Stimulated activated CD8-positive, alpha-beta memory T cell treated with anti-CD3 and anti-CD28 coated beads, Interleukin-12 subunit alpha, Interleukin-12 subunit beta, amount 100 ng/mL, for 24 hours (primary cell): ENCODE data around the gene ACADM.
"Not testable (repeated sequence)": the region's sequence is repeated elsewhere in the genome, so short reads cannot be mapped to it uniquely, and the experiment has no call there.

Experiments
- DNase-seq: peaks from one replicate; pipeline ENCODE4 v3.0.0-alpha.2; 2020; ENCODE audit errors: extremely low read depth

Gene ACADM

DNA sequence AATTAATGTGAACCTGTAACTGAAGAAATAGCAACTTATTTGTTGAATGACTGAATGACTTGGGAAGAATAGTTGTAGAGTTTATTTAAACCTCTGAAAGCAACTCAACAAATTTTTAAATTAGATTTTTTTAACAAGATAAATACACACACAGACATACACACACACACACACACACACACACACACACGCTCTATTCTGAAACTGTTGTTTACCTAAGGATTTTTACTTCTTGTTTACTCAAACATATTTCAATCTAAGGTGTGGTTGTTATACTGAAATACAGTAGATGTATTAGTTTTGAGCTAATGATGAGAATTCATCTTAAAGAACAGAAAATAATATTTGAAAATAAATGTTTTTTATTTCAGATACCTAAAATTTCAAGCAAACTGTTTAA lies 11.5 kb downstream of the ACADM start:
- no peak for DNase-seq

DNA sequence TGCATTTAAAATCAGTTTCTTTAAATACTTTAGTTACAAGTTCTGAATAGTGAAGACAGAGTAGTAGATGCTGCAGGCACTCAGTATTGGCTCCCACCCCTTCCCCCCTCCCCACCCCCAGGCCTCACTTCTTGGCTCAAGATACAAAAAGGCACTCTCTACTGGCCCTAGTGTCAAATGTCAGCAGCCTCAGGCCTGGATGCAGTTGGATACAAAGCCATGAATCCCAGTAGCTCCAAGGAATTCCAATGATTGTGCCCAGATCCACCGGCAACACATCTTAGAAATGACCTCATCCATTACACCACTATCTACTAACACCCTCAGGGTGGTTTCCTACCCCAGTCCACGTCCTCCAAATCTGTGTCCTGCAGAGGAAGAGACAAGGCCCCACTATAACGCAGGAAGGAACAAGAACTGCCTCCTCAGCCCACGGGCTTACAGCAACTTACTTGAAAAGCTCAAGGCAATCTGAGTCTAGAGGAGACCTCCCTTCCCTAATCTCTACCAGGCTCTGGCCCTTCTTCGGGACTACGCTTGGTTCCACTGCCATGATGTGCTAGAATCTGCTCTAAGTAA lies 17.6 kb downstream of the ACADM start:
- no peak for DNase-seq

DNA sequence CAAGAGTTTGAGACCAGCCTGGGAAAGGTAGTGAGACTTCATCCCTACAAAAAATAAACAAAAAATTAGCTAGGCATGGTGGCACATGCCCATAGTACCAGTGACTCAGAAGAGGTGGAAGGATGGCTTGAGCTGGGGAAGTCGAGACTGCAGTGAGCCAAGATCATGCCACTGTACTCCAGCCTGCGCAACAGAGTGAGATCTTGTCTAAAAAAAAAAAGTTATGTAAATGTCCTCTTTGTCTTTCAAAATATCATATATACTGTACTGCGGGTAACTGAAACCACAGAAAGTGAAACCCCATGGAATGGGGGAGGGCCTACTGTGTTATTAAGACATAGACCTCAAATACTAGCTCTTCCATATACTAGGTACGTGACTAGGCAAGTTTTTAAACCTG lies 20.8 kb downstream of the ACADM start:
- DNase-seq: no peak

- DNase-seq: not testable (repeated sequence)
These were observed 32.7 kb downstream of the ACADM start for GRCh38 chr1:75757210-75757609.

DNA sequence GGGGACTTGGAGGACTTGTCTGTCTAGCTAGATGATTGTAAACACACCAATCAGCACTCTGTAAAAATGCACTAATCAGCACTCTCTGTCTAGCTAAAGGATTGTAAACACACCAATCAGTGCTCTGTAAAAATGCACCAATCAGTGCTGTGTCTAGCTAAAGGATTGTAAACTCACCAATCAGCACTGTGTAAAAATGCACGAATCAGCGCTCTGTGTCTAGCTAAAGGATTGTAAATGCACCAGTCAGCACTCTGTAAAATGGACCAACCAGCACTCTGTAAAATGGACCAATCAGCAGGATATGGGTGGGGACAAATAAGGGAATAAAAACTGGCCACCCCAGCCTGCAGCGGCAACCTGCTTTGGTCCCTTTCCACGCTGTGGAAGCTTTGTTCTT lies 34.0 kb downstream of the ACADM start:
- not testable (repeated sequence) for DNase-seq

- no peak for DNase-seq
These were observed 39.6 kb downstream of the ACADM start for GRCh38 chr1:75764057-75764655.

GRCh38 chr1:75765697-75766355 lies 41.3 kb downstream of the ACADM start:
- DNase-seq: no peak

GRCh38 chr1:75768016-75768415 lies 43.5 kb downstream of the ACADM start:
- no peak for DNase-seq

DNA sequence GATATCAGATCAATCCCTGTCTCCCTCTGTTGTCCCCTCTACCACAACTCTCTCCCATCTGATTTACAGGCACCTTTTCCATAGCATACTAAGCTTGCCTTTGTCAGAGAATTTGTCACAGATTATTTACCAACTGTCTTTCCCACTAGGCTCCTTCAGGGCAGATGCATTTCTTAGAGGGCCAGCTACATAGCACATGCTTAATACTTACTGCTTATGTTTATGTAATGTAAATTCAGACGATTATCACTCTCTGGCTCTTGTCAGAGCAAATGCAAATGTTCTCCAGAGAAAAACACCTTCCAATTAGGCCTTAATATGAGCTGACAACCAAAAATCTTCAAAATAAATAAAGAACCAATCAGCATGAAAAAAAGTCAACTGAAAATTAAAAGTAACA lies 46.3 kb downstream of the ACADM start:
- DNase-seq: no peak

- DNase-seq: no peak
These were observed 47.5 kb downstream of the ACADM start for GRCh38 chr1:75771978-75772377.

GRCh38 chr1:75777812-75778211 lies 53.3 kb downstream of the ACADM start:
- DNase-seq: not testable (repeated sequence)

- not testable (repeated sequence) for DNase-seq
These were observed 54.2 kb downstream of the ACADM start for GRCh38 chr1:75778694-75779093.

- not testable (repeated sequence) for DNase-seq
These were observed 55.7 kb downstream of the ACADM start for GRCh38 chr1:75780183-75780582.

- not testable (repeated sequence) for DNase-seq
These were observed 59.4 kb downstream of the ACADM start for GRCh38 chr1:75783920-75784319.

DNA sequence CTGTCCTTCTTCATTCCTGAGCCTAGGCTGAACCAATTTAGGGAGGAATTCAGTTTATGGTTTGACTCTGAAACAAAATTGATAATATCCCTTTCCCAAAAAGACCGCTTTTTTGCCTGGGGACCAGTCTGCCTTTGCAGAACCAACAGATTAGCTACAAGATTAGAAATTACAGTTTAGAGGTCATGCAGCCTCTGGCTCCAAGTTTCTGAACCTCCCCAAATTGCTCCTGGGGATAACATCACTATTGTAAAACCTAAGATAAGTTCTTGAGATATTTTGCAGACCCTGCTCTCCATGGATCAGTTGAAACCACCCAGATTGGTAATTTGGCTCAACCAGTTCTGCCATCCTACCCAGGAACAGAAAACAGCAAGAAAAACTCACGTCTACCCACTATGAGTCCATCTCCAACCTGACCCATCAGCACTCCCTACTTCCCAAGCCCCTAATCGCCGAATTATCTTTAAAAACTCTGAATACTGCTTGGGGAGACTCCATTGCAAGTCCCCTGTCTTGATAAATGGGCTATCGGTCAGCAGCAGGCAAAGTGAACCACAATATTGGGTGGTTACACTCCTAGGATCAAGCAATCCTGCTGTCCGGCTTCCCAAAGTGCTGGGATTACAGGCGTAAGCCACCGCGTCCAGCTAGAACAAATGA lies 60.9 kb downstream of the ACADM start:
- DNase-seq: no peak

DNA sequence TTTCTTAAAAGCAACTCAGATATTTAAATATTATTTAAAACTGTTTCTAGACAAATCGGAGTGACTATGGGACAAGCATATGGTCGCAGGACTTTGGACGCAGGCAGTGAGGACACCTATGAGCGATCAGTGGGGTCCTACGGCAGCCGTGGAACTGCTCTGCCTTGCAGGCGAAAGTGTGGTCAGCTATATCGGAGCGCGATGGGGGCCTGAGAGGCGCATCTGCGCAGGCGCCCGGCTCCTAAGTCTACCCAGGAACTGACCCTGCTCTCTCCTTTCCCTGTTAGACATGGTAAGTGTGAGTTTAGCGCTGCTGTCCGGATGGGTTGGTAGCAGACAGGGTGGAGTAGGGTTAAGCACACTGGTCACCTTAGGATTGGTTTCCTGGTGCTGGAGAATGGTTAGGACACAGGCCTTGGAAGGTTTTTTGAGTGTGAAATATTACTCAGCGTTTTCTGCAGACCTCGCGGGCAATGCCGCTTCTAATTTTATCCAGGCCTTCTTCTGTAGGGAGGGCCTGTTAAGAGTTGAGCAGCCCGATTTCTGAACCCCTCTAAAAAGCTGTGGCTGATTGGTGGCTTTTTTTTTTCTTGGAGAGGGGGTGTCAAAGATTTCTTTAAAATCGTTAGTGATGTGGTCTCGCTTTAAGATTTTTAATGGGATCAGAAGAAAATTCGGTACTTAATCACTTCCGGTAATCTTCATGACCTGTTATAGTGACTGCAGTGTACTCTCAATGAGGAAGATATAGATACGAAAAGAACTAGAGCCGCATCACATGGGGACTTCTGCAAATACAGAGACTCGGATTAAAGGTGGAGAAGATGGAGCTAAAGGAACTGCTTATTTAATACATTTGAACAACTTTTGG lies 61.7 kb downstream of the ACADM start, which contains the start of gene RABGGTB:
Gene RABGGTB, plus strand, starts transcription at position 274 of the 871 bp plus-strand sequence. Its CDS starts 16 bp downstream, at position 290.
- DNase-seq: peak; percentile 84

DNA sequence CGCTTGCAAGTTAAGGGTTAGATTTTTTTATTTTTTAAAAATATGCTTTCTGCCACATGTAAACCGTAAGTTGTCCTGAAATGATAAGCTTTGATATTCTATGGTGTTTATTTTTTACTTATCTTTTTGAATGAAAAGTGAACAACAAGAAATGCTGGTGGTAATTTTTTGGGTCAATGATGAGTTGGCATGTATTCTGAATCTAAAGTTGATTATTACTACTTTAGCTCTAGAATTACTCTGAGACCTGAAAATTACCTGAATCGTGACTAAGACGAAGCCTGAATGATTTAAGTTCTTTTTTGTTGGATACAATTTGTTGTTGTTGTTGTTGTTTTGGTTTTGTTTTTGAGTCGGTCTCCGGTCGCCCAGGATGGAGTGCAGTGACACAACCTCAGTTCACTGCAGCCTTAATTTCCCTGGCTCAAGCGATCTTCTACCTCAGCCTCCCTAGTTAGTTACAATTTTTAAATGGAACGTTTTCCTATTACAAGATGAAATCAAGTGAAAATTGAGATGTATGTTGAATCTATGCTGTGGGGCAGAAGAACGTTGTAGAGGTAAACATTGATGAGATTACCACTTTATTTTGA lies 62.5 kb downstream of the ACADM start:
- DNase-seq: no peak

GRCh38 chr1:75787524-75787923 lies 63.0 kb downstream of the ACADM start:
- no peak for DNase-seq

DNA sequence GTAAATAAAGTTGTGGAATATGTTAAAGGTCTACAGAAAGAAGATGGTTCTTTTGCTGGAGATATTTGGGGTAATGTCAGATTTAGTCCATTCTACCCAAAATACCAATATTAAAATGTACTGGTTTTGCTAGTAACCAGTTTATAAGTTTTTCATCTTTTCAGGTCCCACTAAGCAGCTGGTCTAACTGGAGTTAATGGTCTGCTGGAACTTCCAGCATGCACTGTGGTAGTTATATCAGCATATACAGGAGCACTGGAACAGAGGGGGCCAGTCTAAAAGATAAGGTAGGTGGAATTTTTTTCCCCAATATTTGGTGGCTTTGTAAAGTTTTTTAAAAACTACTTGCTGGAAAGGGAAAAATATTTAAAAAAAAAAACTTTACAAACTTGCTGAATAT lies 65.5 kb downstream of the ACADM start:
- DNase-seq: no peak

DNA sequence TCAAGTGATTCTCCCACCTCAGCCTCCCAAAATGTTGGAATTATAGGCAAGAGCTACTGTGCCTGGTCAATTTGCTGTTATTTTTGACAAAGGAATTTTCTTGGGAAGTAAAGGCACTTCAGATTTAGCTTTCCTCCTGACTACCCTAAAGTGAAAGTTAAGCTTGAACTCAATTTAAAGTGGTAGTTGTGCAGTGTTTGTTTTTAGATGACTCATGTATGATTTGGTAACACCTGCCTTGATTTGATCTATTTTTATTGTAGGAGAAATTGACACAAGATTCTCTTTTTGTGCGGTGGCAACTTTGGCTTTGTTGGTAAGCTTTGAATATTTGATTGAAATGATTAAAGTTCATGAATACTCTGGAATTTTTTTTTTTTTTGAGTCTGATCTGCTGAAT lies 66.5 kb downstream of the ACADM start:
- DNase-seq: no peak

DNA sequence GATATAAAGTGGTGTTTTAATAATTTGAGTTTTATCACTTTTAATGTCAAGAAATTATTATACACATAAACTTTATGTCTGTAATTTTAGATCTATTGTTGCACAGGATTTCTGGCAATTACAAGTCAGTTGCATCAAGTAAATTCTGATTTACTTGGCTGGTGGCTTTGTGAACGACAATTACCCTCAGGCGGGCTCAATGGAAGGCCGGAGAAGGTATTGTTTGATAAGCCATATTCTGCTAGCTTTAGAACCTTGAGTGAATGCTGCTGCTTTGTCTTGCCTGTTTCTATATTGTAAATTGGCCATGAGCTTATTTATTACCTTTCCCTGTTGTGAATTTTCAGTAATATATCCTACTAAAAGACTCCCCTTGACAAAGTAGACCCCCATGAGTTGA lies 67.6 kb downstream of the ACADM start:
- no peak for DNase-seq
